Measurements from ENCODE around the gene PRR33. TPM values are rescaled to one million over a fixed set of nuclear protein-coding genes. Genes with fewer than 3 reads are reported as not detected.
"Not testable (repeated sequence)": the region's sequence is repeated elsewhere in the genome, so short reads cannot be mapped to it uniquely, and the experiment has no call there.

The PRR33 gene
- total RNA-seq, 1 donor from 2014 or later = not detected

DNA sequence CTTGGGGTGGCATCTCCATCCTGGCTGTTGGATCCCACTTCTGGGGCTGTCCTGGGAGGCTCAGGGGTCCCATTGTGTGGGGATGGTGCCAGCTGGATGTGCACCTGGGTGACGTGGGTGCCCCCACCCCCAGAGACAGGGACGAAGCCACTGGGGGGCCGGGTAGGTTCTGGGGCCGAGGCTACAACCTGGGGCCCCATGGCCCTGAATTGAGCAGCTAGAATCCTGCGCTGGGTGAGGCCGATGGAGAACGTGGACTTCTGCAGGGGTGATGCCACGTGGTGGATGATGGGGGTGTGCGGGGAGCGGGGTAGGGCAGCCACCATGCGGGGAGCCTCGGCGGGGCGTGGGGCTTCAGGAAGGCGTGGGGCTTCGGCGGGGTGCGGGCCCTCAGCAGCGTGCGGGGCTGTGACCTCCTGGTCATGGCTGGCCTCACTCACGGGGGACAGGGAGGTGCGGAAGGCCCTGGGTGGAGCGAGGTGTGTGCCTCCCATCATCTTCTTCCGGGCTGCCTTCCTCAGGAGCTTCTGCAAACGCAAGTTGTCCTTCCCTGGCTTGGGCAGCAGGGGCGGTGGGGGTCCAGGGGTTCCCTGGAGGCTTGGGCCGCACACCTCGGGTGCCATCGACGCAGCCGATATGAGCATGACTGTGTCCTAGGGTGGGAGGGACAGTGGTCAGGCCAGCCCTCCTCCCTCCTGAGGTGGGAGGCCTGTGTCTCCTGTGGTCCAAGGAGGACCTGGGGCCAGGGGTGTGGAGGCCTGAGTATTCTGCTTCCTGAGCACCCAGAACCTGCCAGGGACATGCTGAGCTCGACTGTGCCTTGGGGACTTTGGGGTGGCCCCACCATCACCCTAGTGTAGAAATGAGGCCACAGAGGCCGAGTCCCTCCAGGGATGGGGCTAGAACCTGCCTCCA, 1.5 kb downstream of the PRR33 start:
- intact Hi-C loops (cut with micrococcal nuclease) = loop anchor here (1.0 to 2.0 kb wide), 2 partner anchors 27 to 39 kb away; no protein-coding TSS in a partner anchor

DNA sequence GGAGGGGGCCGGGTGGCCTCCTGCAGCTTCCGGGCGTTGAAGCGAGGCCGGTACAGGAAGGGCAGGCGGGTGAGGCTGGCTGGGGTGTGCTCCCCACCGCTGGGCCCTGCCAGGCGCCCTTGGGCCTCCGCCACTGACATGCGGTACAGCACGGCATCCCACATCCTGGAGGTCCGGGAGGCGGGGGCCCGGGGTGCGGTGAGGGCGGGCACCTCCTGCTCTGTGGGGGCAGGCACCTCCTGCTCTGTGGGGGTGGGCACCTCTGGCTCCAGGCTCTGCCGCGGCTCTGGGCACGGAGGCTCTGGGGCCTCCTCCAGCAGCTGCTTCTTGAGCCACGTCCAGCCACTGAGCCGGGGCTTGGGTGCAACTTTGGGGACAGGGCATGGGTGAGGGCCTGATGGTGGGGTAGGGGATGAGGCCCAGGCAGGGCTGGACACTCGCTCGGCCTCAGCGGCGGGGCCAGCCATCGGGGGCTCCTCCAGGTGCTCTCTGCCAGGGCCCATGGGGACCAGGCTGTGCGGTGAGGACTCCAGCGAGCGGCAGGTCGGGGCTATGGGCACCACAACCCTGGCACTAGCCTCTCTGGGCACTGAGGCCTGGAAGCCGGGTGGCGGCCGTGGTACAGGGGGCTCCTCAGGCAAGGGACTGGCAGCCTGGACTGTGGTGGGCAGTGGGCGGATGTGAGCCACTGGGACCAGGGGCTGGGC, 2.3 kb downstream of the PRR33 start:
- intact Hi-C loops (cut with micrococcal nuclease) = loop anchor here (1.0 to 2.0 kb wide), 2 partner anchors 28 to 39 kb away; no protein-coding TSS in a partner anchor

DNA sequence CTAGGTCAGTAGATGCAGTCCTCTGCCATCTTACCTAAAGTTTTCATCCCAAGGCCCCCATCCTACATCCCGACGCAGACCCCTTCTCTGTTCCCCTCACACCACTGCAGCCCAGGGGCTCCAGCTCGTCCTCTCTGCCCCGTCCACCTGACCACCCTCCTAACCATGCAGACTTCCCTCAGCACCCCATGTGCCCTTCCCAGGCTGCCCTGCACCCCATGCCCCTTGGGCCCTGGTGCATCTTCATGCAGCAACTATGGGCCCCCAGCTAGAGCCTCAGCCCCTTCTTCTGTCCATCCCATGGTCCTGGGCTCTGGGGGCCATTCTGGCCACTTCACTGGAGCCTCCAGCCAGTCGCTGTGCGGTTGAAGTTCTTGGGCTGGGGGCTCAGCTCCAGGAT, 2.9 kb downstream of the PRR33 start:
- intact Hi-C loops (cut with micrococcal nuclease) = loop anchor here (1.0 to 2.0 kb wide), 2 partner anchors 28 to 38 kb away; no protein-coding TSS in a partner anchor

DNA sequence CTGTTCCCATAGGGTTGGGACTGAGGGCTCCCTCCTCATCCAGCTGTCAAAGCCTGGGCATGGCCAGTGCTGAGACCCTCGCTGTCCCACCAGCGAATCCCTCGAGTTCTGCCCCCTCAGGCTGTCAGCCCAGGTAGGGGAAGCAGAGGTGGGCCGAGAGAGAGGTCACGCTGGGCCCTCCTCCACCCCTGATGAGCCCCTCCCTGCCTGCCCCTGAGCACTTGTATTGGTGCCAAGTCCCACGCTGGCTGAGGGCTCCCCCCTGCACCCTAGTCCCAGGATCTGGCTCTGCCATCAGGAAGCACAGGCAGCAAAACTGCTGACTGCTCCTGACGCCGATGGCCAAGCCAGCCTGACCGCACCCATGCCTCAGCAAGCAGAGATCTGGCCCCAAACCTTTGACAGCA, 3.3 kb downstream of the PRR33 start:
- intact Hi-C loops (cut with micrococcal nuclease) = loop anchor here (2.0 kb wide), 1 partner anchor 38 kb away; no protein-coding TSS in a partner anchor

DNA sequence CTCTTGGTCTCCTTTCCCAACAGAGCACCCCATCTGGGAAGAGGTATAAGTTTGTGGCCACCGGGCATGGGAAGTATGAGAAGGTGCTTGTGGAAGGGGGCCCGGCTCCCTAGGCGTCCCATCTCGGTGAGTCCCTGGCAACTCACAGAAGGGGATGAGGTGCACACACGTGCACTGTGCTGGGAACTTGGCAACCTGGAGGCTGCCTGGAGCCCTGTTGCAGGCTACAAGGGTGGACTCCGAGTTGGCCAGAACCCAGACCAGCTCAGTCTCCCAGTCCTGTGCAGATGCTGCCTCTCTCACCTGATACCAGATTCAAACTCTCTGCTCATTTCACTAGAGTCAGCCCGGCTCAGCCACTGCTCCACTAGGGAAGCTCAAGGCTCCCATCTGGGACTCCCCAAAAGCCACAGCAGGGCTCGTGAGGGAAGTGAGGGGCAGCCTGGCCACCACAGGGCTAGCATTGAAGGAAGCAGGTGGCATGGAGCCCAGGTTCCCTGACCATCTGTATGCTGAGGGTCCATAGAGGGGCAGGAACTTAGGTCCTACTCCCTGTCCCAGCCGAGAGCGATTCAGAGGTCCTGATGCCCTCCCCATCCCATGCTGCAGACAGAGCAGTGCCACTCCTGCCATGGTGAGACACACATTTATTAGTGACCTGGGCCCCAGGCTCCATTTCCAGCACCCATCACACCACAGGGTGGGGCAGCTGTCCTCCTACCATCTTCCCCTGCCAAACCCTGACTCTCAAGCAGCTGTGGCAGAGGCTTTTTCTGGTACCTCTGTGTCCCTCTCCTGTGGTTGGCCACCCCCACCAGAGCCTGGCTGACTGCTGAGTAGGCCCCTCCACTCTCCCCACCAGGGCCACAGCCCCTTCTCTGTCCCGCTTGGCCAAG, 4.0 kb downstream of the PRR33 start:
- intact Hi-C loops (cut with micrococcal nuclease) = loop anchor here (2.0 kb wide), 1 partner anchor 37 kb away; no protein-coding TSS in a partner anchor

DNA sequence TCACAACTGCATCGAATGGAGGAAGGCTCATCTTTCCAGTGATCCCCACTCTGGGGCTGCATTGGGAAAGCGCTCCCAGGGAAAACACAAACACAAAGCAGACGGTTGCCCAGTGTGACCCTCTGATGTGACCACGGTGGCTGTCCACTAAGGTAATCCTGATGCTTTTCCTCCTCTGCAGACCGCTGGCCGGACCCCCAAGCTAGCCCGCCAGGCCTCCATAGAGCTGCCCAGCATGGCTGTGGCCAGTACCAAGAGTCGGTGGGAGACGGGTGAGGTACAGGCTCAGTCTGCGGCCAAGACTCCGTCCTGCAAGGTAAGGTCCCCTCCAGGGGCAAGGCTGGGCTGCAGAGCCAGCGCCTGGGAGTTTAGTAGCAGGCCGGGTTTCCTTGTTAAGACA, 5.1 kb downstream of the PRR33 start:
- intact Hi-C loops (cut with micrococcal nuclease) = not testable (repeated sequence)

DNA sequence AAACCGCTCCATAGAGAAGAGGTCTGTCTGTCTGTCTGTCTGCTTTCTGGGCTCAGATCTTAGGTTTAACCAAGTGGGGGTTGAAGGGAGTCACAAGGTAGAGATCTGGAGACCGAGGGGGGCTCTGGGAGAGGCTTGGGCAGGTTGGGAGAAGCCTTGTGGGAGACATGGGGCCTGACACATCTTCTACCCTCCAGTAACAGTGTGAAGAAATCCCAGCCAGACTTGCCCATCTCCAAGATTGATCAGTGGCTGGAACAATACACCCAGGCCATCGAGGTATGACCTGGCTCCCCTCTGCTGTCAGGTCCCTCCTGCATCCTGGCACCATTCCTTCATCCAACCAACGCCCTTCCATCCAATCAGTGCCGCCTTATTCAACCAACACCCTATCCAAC, 7.4 kb downstream of the PRR33 start:
- intact Hi-C loops (cut with micrococcal nuclease) = loop anchor here (5.0 kb wide), 1 partner anchor 268 kb away; no protein-coding TSS in a partner anchor

DNA sequence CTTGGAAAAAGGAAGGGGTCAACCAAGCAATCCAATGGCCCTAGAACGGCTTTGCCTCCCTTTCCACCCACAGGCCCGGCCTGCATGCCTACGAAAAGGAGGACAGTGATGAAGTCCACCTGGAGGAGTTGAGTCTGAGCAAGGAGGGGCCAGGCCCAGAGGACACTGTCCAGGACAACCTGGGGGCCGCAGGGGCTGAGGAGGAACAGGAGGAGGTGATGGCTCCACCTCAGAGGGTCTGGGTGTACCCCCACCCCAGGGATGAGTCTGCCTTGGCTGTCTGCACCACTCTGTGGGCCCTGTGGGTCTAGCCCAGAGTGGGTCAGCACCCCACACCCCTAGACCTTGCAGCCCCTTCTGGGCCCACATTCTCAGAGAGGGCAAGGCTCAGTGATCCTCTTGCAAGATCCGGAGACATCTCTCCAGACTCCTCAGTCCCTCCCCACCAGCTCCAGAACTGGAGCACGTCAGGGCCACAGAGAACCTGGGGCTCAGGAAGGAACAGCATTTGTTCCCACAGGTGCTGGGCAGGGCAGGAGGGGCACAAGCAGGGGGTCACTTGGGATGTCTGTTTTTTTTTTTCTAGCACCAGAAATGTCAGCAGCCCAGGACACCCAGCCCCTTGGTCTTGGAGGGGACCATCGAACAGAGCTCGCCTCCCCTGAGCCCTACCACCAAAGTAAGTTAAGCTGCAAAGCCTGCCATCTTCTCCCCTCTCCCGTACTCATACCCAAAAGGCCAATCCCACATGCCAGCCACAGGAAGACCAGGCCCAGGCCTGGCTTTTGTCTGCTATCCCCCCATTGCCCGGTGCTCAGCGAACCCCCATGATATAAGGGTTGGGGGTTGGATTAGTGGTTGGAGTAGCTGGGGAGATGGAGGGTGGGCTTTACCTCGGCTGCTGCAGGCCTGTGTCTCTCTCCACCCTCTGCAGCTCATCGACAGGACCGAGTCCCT, 8.1 kb downstream of the PRR33 start:
- intact Hi-C loops (cut with micrococcal nuclease) = loop anchor here (2.0 to 5.0 kb wide), 3 partner anchors 31 to 269 kb away; partner anchors contain the start of gene LSP1

- intact Hi-C loops (cut with micrococcal nuclease) = loop anchor here (2.0 to 5.0 kb wide), 3 partner anchors 30 to 270 kb away; partner anchors contain the start of gene LSP1
Measured at GRCh38 chr11:1882265-1883238, 9.1 kb downstream of the PRR33 start.

GRCh38 chr11:1881442-1882264, 10.0 kb downstream of the PRR33 start:
- intact Hi-C loops (cut with micrococcal nuclease) = loop anchor here (2.0 to 5.0 kb wide), 3 partner anchors 29 to 271 kb away; partner anchors contain the start of gene LSP1

DNA sequence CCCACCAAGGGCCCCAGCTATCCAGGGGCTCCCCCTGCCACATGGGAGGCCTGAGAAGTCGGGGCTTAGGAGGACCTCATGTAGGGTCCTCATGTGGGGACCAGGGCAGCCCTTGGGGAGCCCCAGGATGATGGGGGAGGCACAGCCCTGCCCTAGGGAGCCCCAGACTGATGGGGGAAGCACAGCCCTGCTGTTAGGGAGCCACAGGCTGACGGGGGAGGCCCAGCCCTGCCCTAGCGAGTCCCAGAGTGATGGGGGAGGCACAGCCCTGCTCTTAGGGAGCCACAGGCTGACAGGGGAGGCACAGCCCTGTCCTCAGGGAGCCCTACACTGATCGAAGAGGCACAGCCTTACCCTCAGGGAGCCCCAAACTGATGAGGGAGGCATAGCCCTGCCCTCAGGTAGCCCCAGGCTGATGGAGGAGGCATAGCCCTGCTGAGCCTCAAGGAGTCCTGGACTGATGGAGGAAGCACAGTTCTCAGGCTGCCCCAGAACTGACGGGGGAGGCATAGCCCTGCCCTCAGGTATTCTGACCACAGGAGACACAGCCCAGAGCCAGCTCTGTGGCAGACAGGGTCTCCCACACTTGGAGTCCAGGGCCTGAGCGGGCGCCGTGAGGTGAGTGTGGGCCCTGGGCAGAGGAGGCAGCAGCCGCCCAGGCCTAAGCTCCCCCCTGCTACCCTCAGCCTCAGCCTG, 10.8 kb downstream of the PRR33 start:
- intact Hi-C loops (cut with micrococcal nuclease) = loop anchor here (5.0 kb wide), 1 partner anchor 271 kb away; no protein-coding TSS in a partner anchor

DNA sequence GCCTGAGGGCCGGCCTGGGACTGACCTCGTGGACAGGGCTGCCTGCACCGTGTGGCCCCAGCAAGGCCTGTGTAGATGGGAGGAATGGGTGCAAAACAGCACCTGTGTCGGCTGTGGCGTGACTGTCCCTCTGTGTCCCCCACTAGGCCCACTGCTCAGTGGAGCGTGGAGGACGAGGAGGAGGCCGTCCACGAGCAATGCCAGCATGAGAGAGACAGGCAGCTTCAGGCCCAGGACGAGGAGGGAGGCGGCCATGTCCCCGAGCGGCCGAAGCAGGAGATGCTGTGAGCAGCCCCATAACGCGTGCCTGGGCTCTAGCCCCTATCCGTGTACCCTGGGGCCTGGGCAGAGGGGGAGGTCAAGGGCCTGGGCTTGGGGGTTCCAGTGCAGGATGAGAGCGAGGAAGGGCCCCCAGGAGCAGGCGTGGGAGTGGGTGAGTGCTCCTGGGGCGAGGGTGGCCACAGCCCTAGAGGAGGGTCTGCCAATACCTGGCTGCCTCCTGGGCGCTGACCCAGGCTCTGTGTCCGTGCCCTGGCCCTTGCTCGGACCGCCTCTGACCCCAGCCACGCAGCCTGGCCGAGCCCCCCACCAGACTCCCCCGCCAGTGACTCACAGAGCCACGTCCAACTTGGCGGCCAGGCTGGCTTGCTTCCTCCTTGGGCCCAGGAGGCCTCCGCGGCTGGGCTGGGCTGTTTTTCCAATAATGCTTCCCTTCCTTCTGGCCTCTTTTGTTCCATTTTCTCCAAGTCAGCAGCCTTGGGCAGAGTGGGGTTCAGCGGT, 11.6 kb downstream of the PRR33 start:
- intact Hi-C loops (cut with micrococcal nuclease) = loop anchor here (5.0 kb wide), 1 partner anchor 272 kb away; no protein-coding TSS in a partner anchor

GRCh38 chr11:1879342-1879940, 12.3 kb downstream of the PRR33 start:
- intact Hi-C loops (cut with micrococcal nuclease) = no loop called here

GRCh38 chr11:1878137-1879031, 13.3 kb downstream of the PRR33 start:
- intact Hi-C loops (cut with micrococcal nuclease) = no loop called here
